ENCODE measurements around the gene IYD.

GRCh38 chr6:150366118-150366778 is 2.6 kb upstream of the IYD start:
- TF ChIP-seq CTCF (conservative IDR thresholded peaks at IDR 0.05; ENCODE audit: low read length): no peak
- TF ChIP-seq EZH2phosphoT487 (IDR thresholded peaks at IDR 0.05; ENCODE audit: borderline replicate concordance): no peak

Measured in Loucy (cell line).